Mucosa of descending colon (tissue), 3 donors: Measurements from ENCODE around the gene SLC35G3. TPM values are rescaled to one million over a fixed set of nuclear protein-coding genes. Genes with fewer than 3 reads are reported as not detected.
A peak's percentile ranks its signal among the peaks of the same experiment; 100 is the strongest.
"Not testable (repeated sequence)": the region's sequence is repeated elsewhere in the genome, so short reads cannot be mapped to it uniquely, and the experiment has no call there.

Experiments
- ATAC-seq: fragments of 200-7000 bp; cut with Tn5 transposase; one replicate; pipeline ENCODE4 v1.9.1; 2020; ENCODE audit warnings: mild to moderate bottlenecking, moderate library complexity
- DNase-seq, 3 donors: peaks; one replicate each; pipeline ENCODE4 v3.0.0-alpha.2; 2020
- H3K36me3 ChIP-seq: fragments of 200-600 bp; one replicate; pipeline ENCODE4 v1.8.0; 2021; ENCODE audit warnings: low read depth, mild to moderate bottlenecking
- H3K4me1 ChIP-seq: fragments of 200-600 bp; one replicate; pipeline ENCODE4 v1.8.0; 2021; ENCODE audit warnings: low read depth, mild to moderate bottlenecking
- H3K4me3 ChIP-seq: fragments of 200-600 bp; one replicate; pipeline ENCODE4 v1.8.0; 2021; ENCODE audit warnings: mild to moderate bottlenecking
- H3K9me3 ChIP-seq: fragments of 200-600 bp; one replicate; pipeline ENCODE4 v1.8.0; 2021; ENCODE audit warnings: mild to moderate bottlenecking
- CTCF ChIP-seq: fragments of 200-600 bp; IDR thresholded peaks from one replicate; pipeline ENCODE4 v1.8.0; 2022; ENCODE audit warnings: antibody characterized with exemption, mild to moderate bottlenecking
- intact Hi-C, 2 donors: fragments of 100-400 bp; cut with DNase I in 1 of 2; cut with micrococcal nuclease in 1 of 2; formaldehyde crosslinking; loops; one replicate each; pipeline versions ENCODE4 v1.11.0 to v1.11.1; 2022; cut with DNase I, micrococcal nuclease
- total RNA-seq, 3 donors: library from RNA; stranded (reverse); fragmentation: NEBNext Ultra II Directional in 2 of 3; extraction: Animal tissue kit (Norgen Biotek cat#: 25700) in 2 of 3; gene quantifications; one replicate each; pipeline versions ENCODE4 v1.2.1 to v1.2.4, GENCODE V29; 2021 to 2023
- donor health status: DM: no; HTN: no; CAD: no; lungs with moderate emphysema.
- donor health status: DM: no; HTN: no; CAD: no.
- donor health status: DM: no; HTN: yes; CAD: no.

The SLC35G3 gene
- total RNA-seq, 3 donors from 2014 or later, result not detected

GRCh38 chr17:35210741-35211140 is 16.5 kb upstream of the SLC35G3 start:
- Histone ChIP-seq H3K4me3 (no peak overlapping the region), H3K4me1 (no peaks in the 10 kb centered on the region), H3K9me3 (no peaks in the 10 kb centered on the region), H3K36me3 (no peaks in the 10 kb centered on the region)
- no peak for DNase-seq
- TF ChIP-seq CTCF, result no peak
- ATAC-seq, result no peak
- intact Hi-C loops, result no loop called here

GRCh38 chr17:35202582-35202981 is 8.4 kb upstream of the SLC35G3 start:
- H3K4me1 ChIP-seq, DNase-seq, ATAC-seq, intact Hi-C loops, H3K4me3 ChIP-seq, H3K36me3 ChIP-seq, H3K9me3 ChIP-seq: not testable (repeated sequence)

- intact Hi-C loops, H3K4me3 ChIP-seq, DNase-seq, H3K4me1 ChIP-seq, H3K36me3 ChIP-seq, ATAC-seq: not testable (repeated sequence)
- peaks cover 15% of the 10 kb centered on the region for H3K9me3 ChIP-seq
Measured at GRCh38 chr17:35195062-35195461, 869 bp upstream of the SLC35G3 start.

DNA sequence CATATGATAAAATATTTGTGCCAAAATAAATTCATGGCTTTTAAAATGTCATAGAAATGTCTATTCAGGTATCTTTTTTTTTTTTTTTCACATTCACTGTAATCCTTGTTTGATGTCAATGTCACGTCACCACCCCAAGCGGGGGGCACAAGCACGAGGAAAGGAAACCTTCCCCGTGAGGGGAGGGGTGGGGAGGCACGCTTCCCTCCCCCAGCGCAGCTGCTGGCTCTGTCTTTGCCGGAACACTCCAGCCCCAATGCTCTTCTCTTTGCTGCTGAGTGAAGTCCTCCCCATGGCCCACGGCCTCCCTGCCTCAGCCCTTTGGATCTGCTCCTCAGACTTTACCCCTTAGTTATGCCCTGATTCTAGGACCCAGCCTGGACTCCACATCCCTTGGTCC is 1.5 kb downstream of the SLC35G3 start:
- no peaks in the 10 kb centered on the region for H3K4me1 ChIP-seq
- intact Hi-C loops, result no loop called here
- peaks cover 6% of the 10 kb centered on the region for H3K9me3 ChIP-seq
- DNase-seq (no peak), ATAC-seq (no peak)
- H3K36me3 ChIP-seq, result no peaks in the 10 kb centered on the region
- no peak overlapping the region for H3K4me3 ChIP-seq
- TF ChIP-seq CTCF, result no peak

GRCh38 chr17:35191001-35191695 is 3.0 kb downstream of the SLC35G3 start:
- H3K9me3 ChIP-seq, result peaks cover under 1% of the 10 kb centered on the region
- intact Hi-C loops, result no loop called here
- H3K4me3 ChIP-seq, result no peak overlapping the region
- no peaks in the 10 kb centered on the region for H3K4me1 ChIP-seq
- ATAC-seq, result no peak
- DNase-seq, result no peak
- TF ChIP-seq CTCF, result no peak
- no peaks in the 10 kb centered on the region for H3K36me3 ChIP-seq

DNA sequence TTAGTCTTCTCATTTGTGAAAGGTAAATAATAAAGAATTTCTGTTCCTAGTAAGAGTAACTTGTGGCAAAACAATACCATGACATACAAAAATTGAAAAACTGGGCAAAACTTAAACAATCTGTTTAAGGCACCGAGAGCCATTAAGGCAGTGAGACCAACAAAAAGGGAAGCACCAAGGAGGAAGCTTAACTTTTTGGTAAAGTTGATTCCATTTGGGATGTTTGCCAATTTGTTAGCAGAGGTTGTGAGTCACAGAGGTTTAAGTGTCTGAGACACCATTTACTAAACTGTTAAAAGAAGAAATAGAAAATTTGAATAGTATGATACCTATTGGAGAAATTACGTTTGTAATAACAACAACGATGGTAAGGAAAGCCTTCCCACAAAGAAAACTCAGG is 4.9 kb downstream of the SLC35G3 start:
- Histone ChIP-seq H3K4me3 (no peak overlapping the region), H3K36me3 (no peaks in the 10 kb centered on the region), H3K4me1 (no peaks in the 10 kb centered on the region), H3K9me3 (no peaks in the 10 kb centered on the region)
- intact Hi-C loops, result no loop called here
- no peak for ATAC-seq
- TF ChIP-seq CTCF, result no peak
- no peak for DNase-seq

GRCh38 chr17:35188111-35188510 is 6.1 kb downstream of the SLC35G3 start:
- no peak for DNase-seq
- peak; percentile 54 for ATAC-seq
- no peak overlapping the region for H3K4me3 ChIP-seq
- intact Hi-C loops, result no loop called here
- H3K36me3 ChIP-seq, result no peaks in the 10 kb centered on the region
- TF ChIP-seq CTCF, result no peak
- no peaks in the 10 kb centered on the region for H3K9me3 ChIP-seq
- H3K4me1 ChIP-seq, result no peaks in the 10 kb centered on the region
